ENCODE data around the gene ARMC2. TPM values are rescaled to one million over a fixed set of nuclear protein-coding genes. Genes with fewer than 3 reads are reported as not detected.

ARMC2 gene
- total and polyA plus RNA-seq, 2 donors (not counting 1 experiment from before 2014, with no cell fraction given): 4.8 to 9.9 TPM

GRCh38 chr6:108873251-108873650 is 25.0 kb downstream of the ARMC2 start:
- ChIA-PET CTCF (interaction anchor here (1.2 to 1.8 kb wide), 2 partner anchors 20 to 510 kb away, joined by 3 to 7 read pairs; partner anchors contain the start of gene CD164), POLR2A (no interaction called here)
- Histone ChIP-seq H3K9me3 (ENCODE audit: control extremely low read depth in 1 of 3, control insufficient read depth in 2 of 3, insufficient read depth in 1 of 3, low read length in 2 of 3) (no peaks in the 10 kb centered on the region), H4K20me1 (ENCODE audit: control insufficient read depth, insufficient read depth, low read length, poor library complexity, severe bottlenecking) (no peaks in the 10 kb centered on the region), H3K79me2 (ENCODE audit: control insufficient read depth, insufficient read depth, low read length) (no peaks in the 10 kb centered on the region), H3K27me3 (replicated peaks in 1 of 4; ENCODE audit: control extremely low read depth in 1 of 4, control insufficient read depth in 3 of 4, insufficient read depth in 4 of 4, low read length in 3 of 4) (no peaks in the 10 kb centered on the region), H3K27ac (ENCODE audit: low read length in 2 of 2) (no peak overlapping the region), H3K4me1 (ENCODE audit: control insufficient read depth in 2 of 2, insufficient read depth in 2 of 2, low read length in 2 of 2) (peaks cover 14 to 37% of the 10 kb centered on the region in 2 donors), H3K4me3 (ENCODE audit: control extremely low read depth in 1 of 5, extremely low read depth in 1 of 5, insufficient read depth in 1 of 5, low read depth in 2 of 5, low read length in 4 of 5) (no peak overlapping the region), H3K4me2 (replicated peaks; ENCODE audit: low read depth, low read length, poor library complexity, severe bottlenecking) (no peak overlapping the region), H3K9ac (ENCODE audit: low read length) (no peak overlapping the region), H2AFZ (ENCODE audit: insufficient read depth, low read depth, low read length, poor library complexity, severe bottlenecking) (no peak overlapping the region), H3K36me3 (replicated peaks in 1 of 2; ENCODE audit: control extremely low read depth in 1 of 2, control insufficient read depth in 1 of 2, extremely low read depth in 1 of 2, insufficient read depth in 2 of 2, low read length in 1 of 2) (no peaks in the 10 kb centered on the region)
- Mint-ChIP-seq H3K4me1 (peaks cover 42% of the 10 kb centered on the region), H3K27me3 (no peaks in the 10 kb centered on the region), H3K9me3 (ENCODE audit: insufficient read depth) (no peaks in the 10 kb centered on the region), H3K4me3 (no peak overlapping the region), H3K27ac (no peak overlapping the region)
- 100% methylated on average over 2 of the region's 7 CpGs for WGBS (ENCODE audit: insufficient coverage)
- DNase-seq (no peak), ATAC-seq (ENCODE audit: low read depth) (no peak)
- intact Hi-C loops (cut with micrococcal nuclease): no loop called here
- no peak for TF ChIP-seq EZH2 (IDR thresholded peaks at IDR 0.05; ENCODE audit: borderline replicate concordance, insufficient read depth, low read depth, low read length, poor library complexity, severe bottlenecking)
- TF ChIP-seq CTCF (IDR thresholded peaks at IDR 0.05): no peak

GRCh38 chr6:108873971-108874370 is 25.7 kb downstream of the ARMC2 start:
- ATAC-seq (ENCODE audit: low read depth): no peak
- Histone ChIP-seq H3K36me3 (replicated peaks in 1 of 2; ENCODE audit: control extremely low read depth in 1 of 2, control insufficient read depth in 1 of 2, extremely low read depth in 1 of 2, insufficient read depth in 2 of 2, low read length in 1 of 2) (no peaks in the 10 kb centered on the region), H3K9ac (ENCODE audit: low read length) (no peak overlapping the region), H3K4me1 (ENCODE audit: control insufficient read depth in 2 of 2, insufficient read depth in 2 of 2, low read length in 2 of 2) (peaks cover 14 to 37% of the 10 kb centered on the region in 2 donors), H2AFZ (ENCODE audit: insufficient read depth, low read depth, low read length, poor library complexity, severe bottlenecking) (peak overlapping the region; percentile 65), H3K79me2 (ENCODE audit: control insufficient read depth, insufficient read depth, low read length) (no peaks in the 10 kb centered on the region), H3K4me3 (ENCODE audit: control extremely low read depth in 1 of 5, extremely low read depth in 1 of 5, insufficient read depth in 1 of 5, low read depth in 2 of 5, low read length in 4 of 5) (no peak overlapping the region), H3K9me3 (ENCODE audit: control extremely low read depth in 1 of 3, control insufficient read depth in 2 of 3, insufficient read depth in 1 of 3, low read length in 2 of 3) (no peaks in the 10 kb centered on the region), H4K20me1 (ENCODE audit: control insufficient read depth, insufficient read depth, low read length, poor library complexity, severe bottlenecking) (no peaks in the 10 kb centered on the region), H3K4me2 (replicated peaks; ENCODE audit: low read depth, low read length, poor library complexity, severe bottlenecking) (no peak overlapping the region), H3K27ac (ENCODE audit: low read length in 2 of 2) (peak overlapping the region in 1 of 2 donors; percentile 34), H3K27me3 (replicated peaks in 1 of 4; ENCODE audit: control extremely low read depth in 1 of 4, control insufficient read depth in 3 of 4, insufficient read depth in 4 of 4, low read length in 3 of 4) (no peaks in the 10 kb centered on the region)
- Mint-ChIP-seq H3K9me3 (ENCODE audit: insufficient read depth) (no peaks in the 10 kb centered on the region), H3K4me3 (peak overlapping the region; percentile 64), H3K4me1 (peaks cover 42% of the 10 kb centered on the region), H3K27me3 (no peaks in the 10 kb centered on the region), H3K27ac (peak overlapping the region; percentile 54)
- WGBS (ENCODE audit: insufficient coverage): 79% methylated on average over 4 of the region's 6 CpGs
- intact Hi-C loops (cut with micrococcal nuclease): no loop called here
- CTCF ChIA-PET: interaction anchor here (1.2 kb wide), 1 partner anchor 509 kb away, joined by 3 read pairs; the partner anchor contains the start of gene CD164
- POLR2A ChIA-PET: no interaction called here
- TF ChIP-seq CTCF (IDR thresholded peaks at IDR 0.05) (no peak), EZH2 (IDR thresholded peaks at IDR 0.05; ENCODE audit: borderline replicate concordance, insufficient read depth, low read depth, low read length, poor library complexity, severe bottlenecking) (no peak)
- DNase-seq: no peak

All from B cell (primary cell).